WTC11 (cell line): ENCODE results near the gene CORO7. TPM values are rescaled to one million over a fixed set of nuclear protein-coding genes. Genes with fewer than 3 reads are reported as not detected.

Experiments
- ATAC-seq: fragments of 200-7000 bp; cut with Tn5 transposase; 2 replicates; pipeline ENCODE4 v1.10.0; 2021; ENCODE audit warnings: mild to moderate bottlenecking, moderate library complexity
- CTCF ChIA-PET: fragments of 300-600 bp; sonication (Branson Sonifier 250); formaldehyde crosslinking; loops from one replicate; lab custom pipeline; 2021; ENCODE audit warnings: antibody characterized with exemption; lab: Charles Lee
- POLR2A ChIA-PET: fragments of 350-600 bp; sonication (Branson Sonifier 250); formaldehyde crosslinking; loops from one replicate; lab custom pipeline; 2021; ENCODE audit warnings: antibody characterized with exemption; lab: Charles Lee
- DNase-seq: peaks from one replicate; pipeline ENCODE4 v3.0.0; 2021; ENCODE audit warnings: low spot score
- H3K27ac Mint-ChIP-seq: 2 replicates; pipeline ENCODE4 v1.8.0; 2021; ENCODE audit warnings: mixed read lengths
- H3K27me3 Mint-ChIP-seq: 2 replicates; pipeline ENCODE4 v1.8.0; 2021; ENCODE audit warnings: low read depth, mild to moderate bottlenecking, moderate library complexity, mixed read lengths
- H3K36me3 Mint-ChIP-seq: 2 replicates; pipeline ENCODE4 v1.8.0; 2021; ENCODE audit warnings: mixed read lengths
- H3K4me1 Mint-ChIP-seq: 2 replicates; pipeline ENCODE4 v1.8.0; 2022; ENCODE audit warnings: mixed read lengths
- H3K4me3 Mint-ChIP-seq: 2 replicates; pipeline ENCODE4 v1.8.0; 2021; ENCODE audit warnings: mild to moderate bottlenecking, moderate library complexity, mixed read lengths
- H3K9me3 Mint-ChIP-seq: 2 replicates; pipeline ENCODE4 v1.8.0; 2021; ENCODE audit warnings: mixed read lengths
- CBFB ChIP-seq: sonication (generic); formaldehyde crosslinking; IDR thresholded peaks from 2 replicates; pipeline ENCODE4 v1.8.1; 2022; ENCODE audit warnings: mild to moderate bottlenecking, low read depth, missing genetic modification reagents
- ERG ChIP-seq: fragments of 250-450 bp; sonication (Bioruptor Pico); IDR thresholded peaks from 2 replicates; pipeline ENCODE4 v1.8.0; 2021; ENCODE audit warnings: mild to moderate bottlenecking
- FOXK1 ChIP-seq: sonication (generic); formaldehyde crosslinking; IDR thresholded peaks from 2 replicates; pipeline ENCODE4 v1.8.0; 2022; ENCODE audit warnings: mild to moderate bottlenecking, moderate library complexity, missing genetic modification reagents
- HMGA2 ChIP-seq: fragments of 250-450 bp; sonication (Bioruptor Pico); IDR thresholded peaks from 2 replicates; pipeline ENCODE4 v1.4.0; 2021; ENCODE audit warnings: mild to moderate bottlenecking, moderate library complexity
- MXD4 ChIP-seq: fragments of 250-450 bp; sonication (Bioruptor Pico); IDR thresholded peaks from 2 replicates; pipeline ENCODE4 v1.8.0; 2021; ENCODE audit warnings: mild to moderate bottlenecking, moderate library complexity, borderline replicate concordance
- NFATC4 ChIP-seq: fragments of 250-450 bp; sonication (Bioruptor Pico); IDR thresholded peaks from 2 replicates; pipeline ENCODE4 v1.9.0; 2021; ENCODE audit warnings: mild to moderate bottlenecking
- PRDM15 ChIP-seq: sonication (generic); formaldehyde crosslinking; IDR thresholded peaks from 2 replicates; pipeline ENCODE4 v1.8.0; 2022; ENCODE audit warnings: missing genetic modification reagents
- PREB ChIP-seq: sonication (generic); formaldehyde crosslinking; IDR thresholded peaks from 2 replicates; pipeline ENCODE4 v1.8.1; 2022; ENCODE audit warnings: mild to moderate bottlenecking, missing genetic modification reagents, moderate library complexity, borderline replicate concordance
- RELA ChIP-seq: sonication (generic); formaldehyde crosslinking; IDR thresholded peaks from 2 replicates; pipeline ENCODE4 v1.8.1; 2022; ENCODE audit warnings: missing genetic modification reagents, mild to moderate bottlenecking, borderline replicate concordance
- TEAD4 ChIP-seq: sonication (generic); formaldehyde crosslinking; IDR thresholded peaks from 2 replicates; pipeline ENCODE4 v1.8.0; 2022; ENCODE audit warnings: mild to moderate bottlenecking, missing genetic modification reagents
- TP53 ChIP-seq: sonication (generic); formaldehyde crosslinking; IDR thresholded peaks from 2 replicates; pipeline ENCODE4 v1.8.1; 2023; ENCODE audit warnings: mild to moderate bottlenecking, missing genetic modification reagents
- ZBTB21 ChIP-seq: sonication (generic); formaldehyde crosslinking; IDR thresholded peaks from 2 replicates; pipeline ENCODE4 v1.8.1; 2023; ENCODE audit warnings: mild to moderate bottlenecking, missing genetic modification reagents, borderline replicate concordance
- ZBTB43 ChIP-seq: sonication (generic); formaldehyde crosslinking; IDR thresholded peaks from 2 replicates; pipeline ENCODE4 v1.8.1; 2023; ENCODE audit warnings: mild to moderate bottlenecking, missing genetic modification reagents
- ZMAT4 ChIP-seq: fragments of 250-450 bp; sonication (Bioruptor Pico); IDR thresholded peaks from 2 replicates; pipeline ENCODE4 v1.9.0; 2021; ENCODE audit warnings: mild to moderate bottlenecking
- ZNF423 ChIP-seq: fragments of 250-450 bp; sonication (Bioruptor Pico); IDR thresholded peaks from 2 replicates; pipeline ENCODE4 v2.1.2; 2022; ENCODE audit warnings: mild to moderate bottlenecking, moderate library complexity
- ZSCAN18 ChIP-seq: fragments of 250-450 bp; sonication (Bioruptor Pico); IDR thresholded peaks from 2 replicates; pipeline ENCODE4 v2.1.2; 2022; ENCODE audit warnings: mild to moderate bottlenecking, moderate library complexity
- total RNA-seq: library from RNA; stranded (reverse); gene quantifications from 3 replicates; pipeline ENCODE4 v1.2.3, GENCODE V29; 2021

The CORO7 gene
- total RNA-seq, 1 experiment from 2014 or later: 45.5 TPM

- DNase-seq (no peak), ATAC-seq (no peak)
- peaks cover 28% of the 10 kb centered on the region for H3K4me1 Mint-ChIP-seq
- no peaks in the 10 kb centered on the region for H3K36me3 Mint-ChIP-seq
- H3K27me3 Mint-ChIP-seq: no peaks in the 10 kb centered on the region
- H3K9me3 Mint-ChIP-seq: no peaks in the 10 kb centered on the region
- ChIA-PET CTCF (interaction anchor here (1.0 to 9.3 kb wide), 10 partner anchors 9 to 78 kb away, joined by 3 to 185 read pairs (median 42); partner anchors contain the start of genes GLIS2, PAM16 and TFAP4), POLR2A (no interaction called here)
- H3K4me3 Mint-ChIP-seq: no peak overlapping the region
- TF ChIP-seq PRDM15 (CRISPR knock-in tag) (no peak), ZSCAN18 (no peak), MXD4 (CRISPR knock-in tag) (no peak), TEAD4 (CRISPR knock-in tag) (no peak), ZNF423 (no peak), NFATC4 (CRISPR knock-in tag) (no peak), ERG (CRISPR knock-in tag) (no peak), ZBTB43 (no peak), ZBTB21 (CRISPR knock-in tag) (no peak)
- TF ChIP-seq, all 79 proteins: peak for 0
- H3K27ac Mint-ChIP-seq: peak overlapping the region; percentile 32; the same call in 1 of the 2 replicates
These were observed 91.1 kb downstream of the CORO7 start for GRCh38 chr16:4325253-4325758.

GRCh38 chr16:4324492-4325252 lies 91.7 kb downstream of the CORO7 start:
- no peaks in the 10 kb centered on the region for H3K9me3 Mint-ChIP-seq
- ATAC-seq: no peak
- H3K36me3 Mint-ChIP-seq: no peaks in the 10 kb centered on the region
- H3K4me3 Mint-ChIP-seq: no peak overlapping the region
- ChIA-PET CTCF (interaction anchor here (0.7 to 9.3 kb wide), 19 partner anchors 10 to 300 kb away, joined by 3 to 122 read pairs (median 6); partner anchors contain the start of genes GLIS2, MGRN1 and PAM16), POLR2A (interaction anchor here (0.6 to 1.4 kb wide), 8 partner anchors 9 to 80 kb away, joined by 3 to 10 read pairs (median 4); partner anchors contain the start of gene GLIS2)
- TF ChIP-seq TP53 (no peak), FOXK1 (no peak), PREB (CRISPR knock-in tag) (no peak), ZMAT4 (CRISPR knock-in tag) (no peak), HMGA2 (CRISPR knock-in tag) (no peak), RELA (no peak), CBFB (no peak)
- DNase-seq: no peak
- H3K4me1 Mint-ChIP-seq: peaks cover 28% of the 10 kb centered on the region
- no peaks in the 10 kb centered on the region for H3K27me3 Mint-ChIP-seq
- H3K27ac Mint-ChIP-seq: peak overlapping the region; percentile 93
